GM12873 (cell line): ENCODE data around the gene MFNG.

Source experiments
- CTCF ChIP-seq: IDR thresholded peaks from 2 replicates; pipeline ENCODE4 v1.5.1; 2012; ENCODE audit warnings: low read depth, mild to moderate bottlenecking, moderate library complexity, low read length, control low read depth; ENCODE audit not compliant: insufficient read depth; ENCODE audit errors: missing control alignments

MFNG gene

GRCh38 chr22:37525073-37525745 is 39.0 kb upstream of the MFNG start:
- TF ChIP-seq CTCF = no peak

DNA sequence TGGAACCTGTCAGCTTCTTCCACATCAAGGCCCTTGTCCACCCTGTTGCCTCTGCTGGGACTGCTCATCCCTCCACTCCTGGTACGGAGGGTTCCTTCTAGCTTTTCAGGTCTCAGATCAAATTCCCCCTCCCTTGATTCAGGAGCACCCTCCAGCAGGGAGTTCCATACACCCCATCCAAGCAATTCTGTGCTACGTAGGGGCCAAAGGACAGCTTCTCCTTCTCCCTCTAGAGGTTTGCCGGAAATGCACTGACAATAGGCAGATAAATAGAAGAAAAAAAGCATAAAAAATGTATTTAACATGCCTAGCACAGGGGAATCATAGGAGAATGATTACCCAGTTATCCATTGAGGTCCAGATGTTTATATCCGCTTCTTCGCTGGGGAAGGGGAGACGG is 36.3 kb upstream of the MFNG start:
- TF ChIP-seq CTCF = no peak

DNA sequence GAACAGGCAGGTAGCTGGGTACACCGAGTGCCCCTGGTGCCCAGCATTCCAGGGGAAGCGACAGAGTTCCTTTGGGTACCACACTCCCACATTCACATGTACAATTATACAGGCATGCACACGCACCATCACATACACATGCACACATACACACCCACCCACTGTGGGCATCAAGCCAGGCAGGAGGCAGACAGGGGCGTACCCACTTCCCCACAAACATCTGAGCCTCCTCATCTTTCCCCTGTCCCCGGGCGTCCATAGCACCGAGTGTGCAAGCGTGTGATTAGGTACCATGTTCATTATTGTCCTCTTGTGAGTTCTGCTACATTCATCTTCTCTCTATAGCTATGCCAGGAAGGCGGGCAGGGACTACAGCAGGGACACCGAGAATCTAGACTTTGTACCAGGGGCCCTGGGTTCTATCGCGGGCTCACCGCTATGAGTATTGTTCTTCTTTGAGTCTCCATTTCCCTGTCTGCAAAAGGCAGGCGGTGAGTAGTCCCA is 35.1 kb upstream of the MFNG start:
- no peak for TF ChIP-seq CTCF

GRCh38 chr22:37520776-37521191 is 34.6 kb upstream of the MFNG start:
- no peak for TF ChIP-seq CTCF

DNA sequence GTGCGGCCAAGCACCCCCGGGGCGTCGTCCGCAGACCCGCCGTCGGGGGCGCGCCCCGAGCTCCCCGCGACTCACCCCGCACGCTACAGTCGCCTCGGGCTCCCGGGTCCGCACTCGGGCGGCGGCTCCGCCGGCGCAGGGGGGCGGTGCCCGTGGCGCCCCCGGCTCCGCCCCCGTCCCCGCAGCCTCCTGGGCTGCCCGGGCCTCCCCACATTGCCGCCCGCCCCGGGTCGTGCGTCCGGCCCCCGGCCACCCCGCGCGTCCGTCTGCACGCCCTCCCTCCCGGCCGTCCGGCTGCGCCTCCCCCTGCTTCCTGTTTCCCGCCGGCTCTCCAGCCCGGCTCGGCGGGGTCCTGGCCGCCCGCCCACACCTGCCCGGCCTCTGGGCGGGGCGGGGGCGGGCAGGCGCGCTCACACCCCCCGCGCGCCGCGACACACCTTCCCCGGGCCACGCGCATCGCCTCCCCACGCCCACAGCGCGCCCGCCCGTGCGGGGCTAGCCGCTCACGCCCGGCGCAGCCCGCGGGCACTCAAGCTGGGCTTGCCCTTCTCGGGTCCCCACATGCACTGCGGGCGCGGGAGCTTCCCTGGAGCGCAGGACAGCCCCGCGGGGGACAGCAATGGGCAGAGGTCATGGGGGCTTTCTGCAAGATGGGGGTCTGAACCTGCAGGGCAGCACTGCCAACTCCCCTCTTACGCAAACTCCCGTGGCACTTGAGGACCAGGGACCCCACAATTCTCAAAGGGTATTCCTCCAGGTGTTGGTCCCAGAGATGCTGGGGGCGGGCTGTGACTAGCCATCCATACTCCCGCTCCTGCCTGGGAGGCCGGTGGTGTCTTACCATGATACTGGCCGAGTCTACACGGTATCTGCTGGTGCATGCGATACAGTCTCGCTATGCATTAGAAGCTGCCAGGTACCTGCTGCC is 33.3 kb upstream of the MFNG start, which contains the start of gene CARD10:
Gene CARD10 (minus strand): TSS at position 148 of the 928 bp plus-strand sequence. CDS start 215 bp downstream, outside the sequence.
- no peak for TF ChIP-seq CTCF

GRCh38 chr22:37518509-37519267 is 32.5 kb upstream of the MFNG start:
- no peak for TF ChIP-seq CTCF
